SIG-M5 (cell line): Measurements from ENCODE around the gene ANKRD66.
"Not testable (repeated sequence)": the region's sequence is repeated elsewhere in the genome, so short reads cannot be mapped to it uniquely, and the experiment has no call there.

Experiments
- DNase-seq: peaks from one replicate; lab custom pipeline; 2025; lab: John Stamatoyannopoulos, UW

ANKRD66 gene

GRCh38 chr6:46746696-46747095 lies at the start of gene ANKRD66:
TSS of gene ANKRD66 (plus strand) at chr6:46746933. CDS start at chr6:46751949, 5,016 bp downstream.
- no peak for DNase-seq

GRCh38 chr6:46699970-46700369 lies 46.8 kb upstream of the ANKRD66 start:
- no peak for DNase-seq

DNA sequence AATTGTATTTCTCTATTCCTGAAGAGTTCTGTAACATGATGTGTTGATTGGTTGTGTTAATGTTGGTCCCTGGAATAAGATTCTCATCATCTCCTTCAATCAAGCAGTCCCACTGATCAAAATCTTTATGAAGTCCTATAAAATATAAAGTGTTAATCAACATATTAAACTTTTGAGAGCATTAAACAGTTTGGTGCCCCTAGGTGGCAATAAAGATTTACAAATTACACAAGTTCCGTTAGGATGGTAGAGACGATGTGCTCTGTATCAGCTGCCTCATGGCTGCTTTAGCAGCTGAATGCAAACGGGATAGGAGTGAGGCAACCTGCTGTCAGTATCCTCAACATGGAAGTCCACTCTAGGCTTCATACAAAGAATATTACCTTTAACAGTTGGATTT lies 42.2 kb upstream of the ANKRD66 start:
- DNase-seq: no peak

DNA sequence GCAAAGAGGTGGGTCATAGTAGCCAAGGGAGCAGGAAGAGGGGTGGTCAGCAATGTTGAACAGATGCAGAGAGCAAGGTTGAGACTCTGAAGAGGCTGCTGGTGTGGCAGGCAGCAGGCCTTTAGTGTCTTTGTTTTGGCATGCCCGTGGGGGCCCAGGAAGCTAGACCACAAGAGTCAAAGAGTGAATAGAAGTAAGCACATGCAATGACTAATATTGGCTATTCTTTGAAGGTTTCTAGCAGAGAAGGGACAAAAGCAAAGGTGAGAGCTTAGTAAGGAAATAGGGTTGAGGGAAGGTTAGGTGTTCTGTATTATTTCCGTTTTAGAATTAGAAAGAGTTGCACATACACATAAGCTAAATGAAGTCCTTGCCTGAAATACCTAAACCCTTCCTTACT lies 40.3 kb upstream of the ANKRD66 start:
- no peak for DNase-seq

GRCh38 chr6:46711491-46711890 lies 35.2 kb upstream of the ANKRD66 start:
- no peak for DNase-seq

DNA sequence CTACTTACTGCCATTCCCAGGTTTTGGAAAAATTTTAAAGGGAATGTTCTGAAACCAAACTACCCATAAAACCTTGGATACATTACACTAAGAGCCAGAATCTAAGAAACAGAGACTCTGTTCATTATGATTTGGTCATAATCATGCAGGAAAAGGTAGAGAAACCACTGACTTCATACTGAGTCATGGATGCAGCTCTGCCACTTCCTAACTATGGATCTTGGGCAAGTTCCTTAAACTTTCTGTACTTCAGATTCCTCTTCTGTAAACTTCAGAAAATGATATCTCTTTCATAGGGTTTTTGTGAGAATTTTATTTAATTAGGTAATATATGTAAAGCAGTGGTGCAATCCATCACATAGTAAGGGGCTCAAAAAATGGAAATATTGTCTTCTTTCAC lies 31.6 kb upstream of the ANKRD66 start:
- no peak for DNase-seq

DNA sequence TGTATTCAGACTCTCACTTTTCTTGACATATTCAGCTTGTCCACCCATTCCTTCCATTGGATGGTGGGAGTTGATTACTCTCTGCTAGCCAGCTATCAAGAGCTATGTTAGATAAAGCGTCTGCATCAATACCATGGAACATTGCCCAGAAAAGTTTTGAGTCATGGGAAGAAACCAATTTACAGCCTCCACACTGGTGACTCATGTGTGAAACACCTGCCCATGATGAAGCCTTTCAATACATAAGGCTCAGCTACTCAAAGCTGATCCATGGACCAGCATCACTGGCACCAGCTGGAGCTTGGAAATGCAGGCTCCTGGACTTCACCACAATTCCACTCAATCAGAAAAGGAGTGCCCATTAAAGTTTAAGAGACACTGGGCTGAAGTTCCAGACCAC lies 27.6 kb upstream of the ANKRD66 start:
- DNase-seq: no peak

- DNase-seq: no peak
Observed at GRCh38 chr6:46720401-46720800, 26.3 kb upstream of the ANKRD66 start.

DNA sequence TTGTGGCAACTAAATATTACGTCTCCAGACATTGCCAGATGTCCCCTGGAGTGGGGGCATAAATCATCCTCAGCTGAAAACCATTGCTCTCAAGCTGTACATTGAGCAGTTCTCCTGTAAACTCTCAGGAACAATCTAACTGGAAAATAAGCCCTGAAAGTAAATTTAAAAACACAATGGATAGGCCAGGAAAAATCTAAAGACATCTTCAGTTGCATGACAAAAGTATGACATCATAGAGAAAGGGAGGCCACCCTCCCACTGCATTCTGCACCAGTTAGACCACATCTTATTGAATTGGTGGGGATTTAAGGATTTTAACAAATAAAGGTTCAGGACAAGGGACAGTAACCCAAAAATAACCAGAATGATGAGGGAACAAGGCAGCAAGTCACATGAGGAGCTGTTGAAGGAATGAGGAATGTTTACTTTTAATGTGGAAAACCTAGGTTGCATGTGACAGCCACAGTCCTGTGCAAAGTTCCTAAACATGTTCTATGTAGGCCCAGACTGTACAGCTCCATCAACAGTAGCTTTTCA lies 16.9 kb upstream of the ANKRD66 start:
- DNase-seq: no peak

GRCh38 chr6:46730921-46731461 lies 15.7 kb upstream of the ANKRD66 start:
- DNase-seq: no peak

DNA sequence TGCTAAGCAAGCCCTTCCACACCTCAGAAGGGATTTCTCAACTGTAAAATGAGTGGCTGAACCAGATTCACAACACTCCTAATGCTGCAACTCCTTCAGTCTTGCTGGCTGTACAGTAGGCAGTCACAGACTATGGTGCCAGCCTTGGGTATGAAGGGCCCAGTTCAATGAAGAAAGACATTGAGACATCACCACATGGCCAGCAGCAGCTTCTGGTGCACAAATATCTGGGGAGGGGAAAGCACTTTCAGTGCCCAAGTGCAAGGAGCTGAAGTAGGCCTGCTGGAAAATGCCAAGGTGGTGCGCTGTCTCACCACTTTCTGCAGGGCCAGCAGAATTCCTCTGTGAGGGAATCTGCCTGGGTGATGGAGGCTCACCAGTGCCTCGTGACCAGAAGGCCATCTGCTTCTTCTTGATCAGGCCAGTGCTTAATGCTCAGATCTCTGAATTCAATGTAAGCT lies 13.4 kb upstream of the ANKRD66 start:
- DNase-seq: no peak

- DNase-seq: no peak
Observed at GRCh38 chr6:46734867-46735719, 11.6 kb upstream of the ANKRD66 start, which contains the start of gene PLA2G7. TSS of gene PLA2G7 (minus strand) at chr6:46735375. CDS start at chr6:46722891, 12,484 bp downstream.

DNA sequence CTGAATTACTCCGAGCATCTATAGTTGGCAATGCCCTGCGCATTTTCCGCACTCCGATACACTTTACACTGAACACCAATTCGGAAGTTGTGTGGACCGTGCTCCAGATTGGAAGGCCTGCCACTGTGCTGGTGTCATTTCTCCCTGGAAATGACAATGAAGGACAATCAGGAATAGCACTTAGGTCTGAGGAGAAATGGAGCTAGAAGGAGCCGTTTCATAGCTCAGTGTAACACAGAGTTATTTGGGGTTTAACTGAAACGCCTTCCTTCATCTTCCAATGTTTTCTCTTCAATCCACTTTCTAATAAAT lies 11.1 kb upstream of the ANKRD66 start:
- no peak for DNase-seq

- no peak for DNase-seq
Observed at GRCh38 chr6:46736906-46737305, 9.8 kb upstream of the ANKRD66 start.

DNA sequence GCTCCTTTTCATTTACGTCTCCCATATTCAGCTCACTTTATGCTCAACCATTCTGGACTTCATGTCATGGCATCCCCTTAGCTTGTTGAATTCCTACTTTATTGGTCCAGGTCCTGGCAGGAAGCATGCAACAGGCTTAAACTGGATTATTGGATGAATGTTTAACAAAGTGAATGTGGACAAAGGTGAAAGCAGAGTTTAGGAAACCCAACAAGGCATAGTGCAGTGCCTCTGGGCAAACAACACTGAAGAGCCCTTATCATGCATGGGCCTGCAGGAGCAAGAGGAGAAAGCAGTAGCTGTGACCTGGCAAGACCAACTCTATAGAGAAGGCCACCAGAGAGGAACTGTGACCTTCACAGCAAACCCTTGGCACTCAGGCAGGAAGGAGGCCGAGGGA lies 5.3 kb upstream of the ANKRD66 start:
- DNase-seq: no peak

- no peak for DNase-seq
Observed at GRCh38 chr6:46741910-46742309, 4.8 kb upstream of the ANKRD66 start.

DNA sequence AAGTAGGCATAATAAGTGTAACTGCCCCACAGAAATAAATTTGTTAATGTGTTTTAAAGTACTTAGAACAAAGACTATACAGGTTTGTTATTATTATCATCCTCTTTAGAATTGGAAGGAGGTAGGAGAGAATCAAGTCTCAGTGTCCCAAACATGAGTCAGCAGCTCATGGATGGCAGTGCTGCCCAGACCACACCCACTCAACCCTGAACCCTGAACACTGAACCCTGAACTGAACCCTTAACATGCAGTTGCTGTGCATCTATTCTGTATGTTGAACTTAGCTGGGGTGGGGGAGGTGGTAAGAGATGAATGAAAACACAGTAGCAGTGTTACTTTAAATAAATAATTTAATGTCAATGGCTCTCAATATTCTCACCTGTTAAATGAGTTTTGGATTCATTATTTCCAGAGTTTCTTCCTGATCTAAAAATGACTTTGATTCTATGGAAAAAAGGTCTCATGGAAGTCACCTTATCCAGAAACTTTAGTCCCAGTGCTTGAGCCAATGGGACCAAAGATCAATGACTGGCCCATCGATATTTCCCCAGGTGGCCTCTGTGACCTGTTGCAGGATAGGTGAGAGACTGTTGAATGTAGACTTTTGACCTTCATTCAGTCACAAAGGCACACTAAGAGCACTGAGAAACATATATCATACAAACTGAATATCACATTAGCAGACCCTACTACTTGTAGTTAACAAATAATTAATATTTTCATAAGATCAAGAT lies 3.1 kb upstream of the ANKRD66 start:
- no peak for DNase-seq

GRCh38 chr6:46744159-46744725 lies 2.5 kb upstream of the ANKRD66 start:
- DNase-seq: not testable (repeated sequence)

DNA sequence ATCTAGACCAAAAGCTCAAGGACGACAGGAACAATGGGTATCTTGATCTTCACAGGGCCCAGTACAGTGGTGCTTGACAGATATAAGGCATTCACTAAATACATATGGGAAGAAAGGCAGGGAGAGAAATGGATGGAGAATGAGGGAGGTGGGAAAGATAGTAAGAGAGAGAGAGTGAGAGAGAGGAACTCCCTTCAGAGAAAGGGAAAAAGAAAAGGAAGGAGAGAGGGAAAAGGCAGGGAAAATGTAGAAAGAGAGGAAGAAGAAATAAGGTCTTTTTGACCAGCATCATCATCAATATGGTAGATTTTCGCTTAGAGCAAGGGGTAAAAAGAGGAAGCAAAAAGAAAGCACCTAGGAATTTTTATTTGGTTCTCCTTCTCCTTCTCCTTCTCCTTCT lies 760 bp upstream of the ANKRD66 start:
- DNase-seq: no peak

DNA sequence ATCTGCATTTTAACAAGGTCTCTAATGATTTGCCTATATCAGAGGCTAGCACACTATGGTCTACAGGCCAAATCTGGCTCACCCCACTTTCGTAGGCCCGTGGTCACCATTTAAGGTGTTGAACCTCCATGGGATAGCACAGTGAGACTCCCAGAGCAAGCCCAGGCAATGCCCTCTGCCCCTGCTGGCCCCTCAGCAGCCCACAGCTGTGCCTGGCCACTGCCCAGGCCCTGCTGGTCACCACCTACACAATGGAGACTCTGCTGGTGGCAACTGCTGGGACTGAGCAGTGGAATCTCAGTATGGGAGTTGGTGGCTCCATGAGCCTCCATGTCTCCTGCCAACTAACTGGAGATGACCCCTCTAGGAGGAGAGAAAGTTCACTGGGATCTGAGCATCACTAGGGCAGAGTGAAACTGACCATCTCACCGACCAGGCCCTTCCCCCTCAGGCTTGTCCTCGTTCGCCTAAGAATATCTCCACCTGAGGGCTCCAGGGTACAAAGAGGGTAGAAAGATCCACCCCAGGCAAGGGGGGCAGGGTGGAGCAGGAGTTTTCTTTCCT lies 2.3 kb downstream of the ANKRD66 start:
- no peak for DNase-seq

- no peak for DNase-seq
Observed at GRCh38 chr6:46749731-46750130, 3.0 kb downstream of the ANKRD66 start.

DNA sequence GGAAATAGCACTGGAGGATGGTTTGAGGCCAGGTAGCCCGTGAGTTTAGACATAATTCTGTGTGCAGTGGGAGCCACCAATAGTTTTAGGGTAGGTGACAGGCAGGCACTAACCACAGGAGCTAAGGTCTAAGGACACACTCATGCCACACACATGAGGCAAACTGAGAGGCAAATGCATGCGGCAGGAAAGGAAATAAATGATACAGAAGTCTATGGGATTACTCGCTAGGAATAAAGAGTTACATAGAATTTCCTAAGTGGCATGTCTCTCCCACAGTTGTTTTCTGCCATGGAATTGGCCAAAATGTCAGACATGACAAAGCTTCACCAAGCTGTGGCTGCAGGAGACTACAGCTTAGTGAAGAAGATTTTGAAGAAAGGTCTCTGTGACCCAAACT lies 4.9 kb downstream of the ANKRD66 start:
- no peak for DNase-seq
